COLO829 (cell line): Measurements from ENCODE around the gene P3R3URF.

Source experiments
- DNase-seq: peaks from one replicate; pipeline ENCODE4 v3.0.0; 2012; ENCODE audit warnings: low spot score

P3R3URF gene

DNA sequence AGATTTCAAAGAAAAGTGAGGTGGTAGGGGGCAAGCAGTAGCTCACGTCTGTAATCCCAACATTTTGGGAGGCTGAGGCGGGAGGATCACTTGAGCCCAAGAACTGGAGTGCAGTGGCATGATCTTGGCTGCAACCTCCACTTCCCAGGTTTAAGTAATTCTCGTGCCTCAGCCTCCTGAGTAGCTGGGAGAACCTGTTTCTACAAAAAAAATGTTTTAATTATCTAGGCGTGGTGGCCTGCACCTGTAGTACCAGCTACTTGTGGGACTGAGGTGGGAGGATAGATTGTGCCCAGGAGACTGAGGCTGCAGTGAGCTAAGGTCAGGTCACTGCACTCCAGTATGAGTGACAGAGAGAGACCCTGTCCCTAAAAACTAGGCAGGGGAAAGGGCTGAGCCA, 4.0 kb downstream of the P3R3URF start:
- no peak for DNase-seq

DNA sequence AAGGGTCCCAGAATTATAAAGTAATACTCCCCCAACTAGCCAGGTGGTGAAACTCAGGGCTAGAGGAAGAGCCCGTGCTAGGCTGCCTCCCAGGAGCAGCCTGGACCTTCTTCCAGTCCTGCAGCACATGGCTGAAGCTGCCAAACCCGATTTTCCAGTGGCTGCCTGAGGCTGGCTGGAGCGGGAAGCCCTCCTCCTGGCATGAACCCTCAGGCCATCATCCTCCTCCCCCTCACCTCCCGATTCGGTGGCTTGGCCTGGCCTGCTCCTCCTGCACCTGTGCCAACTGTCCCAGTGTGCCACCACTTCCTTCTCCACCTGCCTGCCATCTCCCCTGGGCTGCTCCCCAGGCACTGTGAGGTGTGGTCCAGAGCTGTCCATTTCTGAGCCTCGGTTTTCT, 4.4 kb downstream of the P3R3URF start:
- DNase-seq = no peak

DNA sequence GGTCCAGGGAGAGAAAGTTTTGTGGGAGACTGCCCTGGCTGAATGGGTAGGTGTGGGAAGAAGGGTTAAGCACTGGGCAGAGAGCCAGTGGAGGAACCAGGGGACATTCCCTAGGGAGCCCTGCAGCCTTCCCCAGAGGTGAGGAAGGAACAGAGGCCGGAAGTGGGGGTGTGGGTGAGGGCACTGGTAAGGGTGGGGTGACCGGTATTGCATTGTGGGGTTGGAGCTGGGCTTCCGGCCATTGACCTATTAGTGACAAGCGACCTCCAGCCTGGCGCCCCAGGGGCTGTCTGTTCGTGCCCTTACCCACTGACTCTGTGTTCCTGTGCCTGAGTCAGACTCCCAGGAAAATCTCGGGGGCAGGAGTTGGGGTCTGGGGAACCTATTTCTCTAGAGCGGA, 4.9 kb downstream of the P3R3URF start:
- DNase-seq = no peak

DNA sequence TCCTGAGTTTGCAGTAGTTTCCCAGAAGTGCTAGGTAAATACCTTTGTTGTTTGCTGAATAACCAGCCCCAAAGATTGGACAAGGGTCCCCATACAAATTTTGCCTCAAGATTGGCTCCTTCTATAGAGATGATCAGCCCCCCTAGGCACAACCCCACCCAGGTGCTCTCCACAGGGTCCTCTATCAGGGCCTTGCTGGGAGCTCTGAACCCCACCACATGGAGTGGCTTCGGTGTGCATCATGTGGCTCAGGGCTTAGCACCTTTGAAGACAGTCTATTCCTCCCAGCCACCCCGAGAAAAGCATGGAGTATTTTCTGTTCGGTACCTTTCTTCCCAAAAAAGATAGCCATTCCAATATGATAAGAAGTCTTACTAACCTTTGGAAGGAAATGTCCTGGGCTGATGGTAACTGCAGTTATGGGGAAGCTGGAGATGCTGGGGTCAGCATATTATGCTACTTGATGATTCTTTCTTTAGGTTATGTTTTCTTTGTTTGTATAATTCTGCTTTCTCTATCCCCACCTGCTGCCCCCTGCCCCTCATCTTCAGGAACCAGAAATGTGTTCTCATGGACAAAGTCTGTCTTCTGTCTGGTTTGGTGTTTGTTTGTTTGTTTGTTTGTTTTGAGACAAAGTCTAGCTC, 6.4 kb downstream of the P3R3URF start:
- DNase-seq = no peak

DNA sequence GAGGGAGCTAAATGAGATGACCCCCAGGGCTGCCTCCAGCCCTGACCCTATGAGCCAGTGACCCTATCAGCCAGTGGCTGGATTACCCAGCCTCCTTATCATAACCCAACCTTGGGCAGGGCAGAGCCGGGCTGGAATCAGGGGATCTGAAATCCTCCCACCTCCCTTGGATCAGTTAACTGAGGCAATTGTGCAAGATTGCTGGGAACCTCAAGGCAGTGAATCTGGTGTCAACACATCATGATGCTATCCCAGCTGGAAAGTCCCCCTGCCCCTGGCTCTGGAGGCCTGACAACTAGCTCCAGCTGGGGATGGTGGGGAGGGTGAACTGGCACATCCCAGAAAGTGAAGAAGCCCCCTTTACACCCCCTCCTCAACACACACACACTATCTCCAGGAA, 7.8 kb downstream of the P3R3URF start:
- no peak for DNase-seq

DNA sequence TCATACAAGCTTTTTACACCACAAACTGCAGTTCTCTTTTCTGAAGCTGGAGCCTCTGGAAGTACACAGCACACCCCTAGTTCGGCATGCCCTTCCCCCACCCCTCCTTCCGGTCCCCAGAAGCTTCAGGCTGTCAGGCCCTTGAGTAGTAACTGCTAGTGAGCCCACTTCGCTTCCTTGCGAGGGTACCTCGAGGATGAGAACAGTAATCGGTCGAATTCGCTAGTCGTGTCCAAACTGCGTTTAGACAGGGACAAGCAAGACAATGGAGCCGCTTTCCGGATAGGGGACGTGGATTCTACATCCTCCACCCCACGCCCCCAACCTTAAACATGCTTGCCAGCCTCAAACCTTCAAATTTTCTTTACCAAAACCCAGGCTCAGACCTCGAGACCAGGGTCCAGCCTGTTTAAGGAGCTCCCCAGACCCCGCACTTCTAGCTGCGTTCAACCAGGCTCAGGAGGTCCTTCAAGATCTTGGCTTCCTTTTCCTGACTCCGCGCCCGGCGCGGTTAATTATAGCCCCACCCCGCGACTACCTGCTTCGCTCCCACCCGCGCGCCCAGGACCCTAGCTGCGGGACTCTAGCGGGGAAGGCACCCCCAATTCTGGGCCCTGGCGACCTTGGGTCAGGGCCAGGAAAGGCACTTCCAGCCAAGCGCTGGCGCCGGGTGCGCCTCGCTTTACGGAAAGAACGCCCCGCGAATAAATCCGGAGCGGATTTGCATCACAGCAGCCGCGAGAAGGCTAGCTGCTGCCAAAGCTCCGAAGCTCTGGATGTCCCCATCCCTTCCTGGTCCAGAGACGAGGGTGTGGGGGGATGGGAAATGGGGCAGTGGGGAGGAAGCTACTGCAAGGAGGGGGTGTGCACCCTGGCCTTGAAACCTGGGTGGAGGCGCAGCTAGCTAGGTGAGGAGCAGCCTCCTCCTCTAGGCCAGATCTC, 9.5 kb downstream of the P3R3URF start:
- no peak for DNase-seq

DNA sequence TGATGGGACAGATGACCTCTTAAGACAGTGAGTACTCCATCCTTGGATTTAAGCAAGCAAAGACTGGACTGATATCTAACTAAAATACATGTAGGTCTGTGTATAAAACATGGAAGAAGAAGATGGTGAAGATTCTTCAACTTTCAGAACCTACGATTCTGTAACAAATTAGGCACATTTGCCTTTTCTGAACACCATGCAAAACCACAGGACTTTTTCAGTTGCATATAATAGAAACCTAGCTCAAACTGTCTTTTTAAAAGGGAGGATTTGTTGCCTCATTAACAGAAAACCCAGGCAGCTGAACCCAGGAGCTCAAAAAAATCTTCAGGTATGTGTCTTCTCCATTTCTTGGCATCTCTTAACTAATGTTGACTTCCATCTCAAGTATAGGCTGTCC, 16.1 kb downstream of the P3R3URF start:
- DNase-seq = no peak

DNA sequence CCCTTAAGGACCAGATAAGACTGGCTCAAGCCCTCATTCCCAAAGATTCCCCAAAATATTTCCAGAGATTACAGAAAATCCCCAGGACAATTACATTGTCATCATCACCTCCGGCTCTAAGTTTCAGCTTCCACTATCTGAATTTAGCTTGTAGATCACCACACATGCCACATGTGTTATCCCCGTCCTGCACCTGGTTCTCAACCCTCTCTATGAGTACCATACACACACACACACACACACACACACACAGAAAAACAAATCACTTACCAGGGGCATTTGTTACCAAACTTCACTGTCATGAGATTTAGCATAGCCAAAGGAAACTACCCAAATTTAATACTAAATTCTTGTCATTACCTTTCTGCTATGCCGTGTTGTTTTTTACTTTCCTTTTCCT, 16.8 kb downstream of the P3R3URF start:
- DNase-seq = no peak

DNA sequence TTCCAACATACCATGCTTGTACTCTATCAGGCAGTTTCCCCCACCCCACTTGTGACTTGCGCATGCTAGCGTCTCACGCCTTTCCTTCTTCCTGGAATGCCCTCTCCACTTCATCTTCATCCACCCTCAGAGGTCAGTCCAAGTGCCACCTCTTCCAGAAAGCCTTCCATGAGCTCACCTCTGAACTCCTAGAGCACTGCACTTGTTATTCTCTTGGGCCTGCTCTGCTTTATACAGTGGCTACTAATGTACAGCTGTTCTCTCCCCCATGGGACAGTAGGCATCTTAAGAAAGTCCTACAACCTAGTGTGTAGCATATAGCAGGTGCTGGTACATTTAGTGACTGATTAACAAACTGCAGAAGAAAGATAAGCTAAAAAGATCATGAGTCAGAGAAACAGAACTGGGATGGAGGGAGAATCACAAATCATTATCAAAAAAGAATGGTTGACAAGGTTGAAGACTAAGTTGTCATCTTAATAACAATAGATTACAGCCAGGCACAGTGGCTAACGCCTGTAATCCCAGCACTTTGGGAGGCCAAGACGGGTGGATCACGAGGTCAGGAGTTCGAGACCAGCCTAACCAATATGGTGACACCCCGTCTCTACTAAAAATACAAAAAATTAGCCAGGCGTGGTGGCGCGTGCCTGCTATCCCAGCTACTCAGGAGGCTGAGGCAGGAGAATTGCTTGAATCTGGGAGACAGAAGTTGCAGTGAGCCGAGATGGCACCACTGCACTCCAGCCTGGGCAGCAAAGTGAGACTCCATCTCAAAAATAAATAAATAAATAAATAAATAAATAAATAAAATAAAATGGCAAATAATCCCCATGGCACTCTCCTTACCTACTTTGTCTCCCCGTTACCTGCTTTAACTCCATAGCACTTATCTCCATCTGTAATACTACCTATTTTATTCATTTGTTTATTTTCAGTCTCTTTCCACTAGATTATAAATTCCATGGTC, 17.7 kb downstream of the P3R3URF start:
- DNase-seq = no peak

DNA sequence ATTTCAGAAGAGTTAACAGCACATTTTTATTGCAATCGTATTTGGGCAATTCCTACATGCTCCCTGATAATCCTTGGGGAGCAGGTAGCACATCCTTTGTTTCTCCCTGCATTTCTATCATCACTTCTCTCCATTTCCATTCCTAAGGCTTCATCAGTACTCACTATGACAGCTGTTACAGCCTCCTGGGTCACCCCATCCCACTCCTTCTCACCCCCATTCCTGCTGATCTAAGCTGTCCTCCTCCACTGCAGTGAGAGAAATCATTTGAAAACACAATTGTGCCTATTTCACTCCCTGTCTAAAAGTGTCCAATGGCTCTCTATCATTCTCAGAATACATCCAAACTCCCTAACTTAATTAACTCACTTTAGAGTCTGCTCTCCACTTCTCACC, 18.4 kb downstream of the P3R3URF start:
- no peak for DNase-seq

DNA sequence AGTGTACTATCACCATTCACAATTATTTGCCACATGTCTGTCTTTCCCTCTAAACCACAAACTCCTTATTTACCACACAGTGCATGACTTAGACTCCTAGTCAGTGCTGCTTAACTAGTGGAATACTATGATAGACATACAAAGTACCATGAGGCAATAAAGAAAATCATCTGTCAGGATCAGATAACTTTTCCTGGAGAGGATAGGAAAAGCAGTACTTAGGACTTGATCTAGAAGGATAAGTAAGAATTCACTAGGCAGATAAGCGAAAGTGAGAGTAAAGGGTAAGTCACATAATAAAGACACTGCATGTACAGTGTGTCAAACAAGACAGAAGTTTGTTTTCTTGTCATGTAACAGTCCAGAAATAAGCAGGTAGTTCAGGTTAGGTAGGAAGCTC, 22.6 kb downstream of the P3R3URF start:
- no peak for DNase-seq

DNA sequence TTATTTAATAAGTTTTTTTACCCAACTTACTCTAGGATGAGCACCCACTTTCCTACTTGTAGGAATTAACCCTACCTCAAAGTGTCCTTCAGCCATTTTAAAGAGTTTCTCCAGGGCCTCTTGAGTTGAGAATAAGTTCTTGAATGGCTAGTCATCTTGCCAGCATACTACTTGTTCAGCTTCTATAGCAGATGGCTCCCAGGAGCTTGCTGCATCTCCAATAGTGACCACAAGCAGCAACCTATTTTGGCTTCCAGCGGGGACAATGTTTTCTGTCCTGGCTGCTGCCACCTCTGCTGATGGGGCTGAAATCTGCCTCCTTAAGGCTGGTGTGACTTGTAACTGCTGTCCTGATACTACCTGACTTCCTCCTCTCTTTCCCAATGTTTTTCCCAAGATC, 23.1 kb downstream of the P3R3URF start:
- no peak for DNase-seq

DNA sequence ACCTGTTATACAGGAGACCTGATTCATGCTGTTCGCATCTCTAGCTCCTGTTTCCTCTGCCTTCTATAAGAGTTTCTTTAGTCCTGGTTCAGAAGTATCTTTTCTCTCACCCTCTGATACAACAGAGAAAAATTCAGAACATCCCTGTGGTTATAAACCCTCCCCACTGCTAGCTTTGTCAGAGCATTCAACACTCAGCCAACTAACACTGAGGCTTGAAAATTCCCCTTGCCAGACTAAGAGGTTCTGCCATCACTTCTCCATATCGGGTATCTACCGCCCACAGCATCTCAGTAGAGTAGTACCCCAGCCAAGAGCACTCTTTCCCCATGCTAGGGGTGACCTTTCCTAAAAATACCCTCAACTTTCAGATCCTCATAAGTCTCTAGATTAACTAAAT, 24.3 kb downstream of the P3R3URF start:
- no peak for DNase-seq

DNA sequence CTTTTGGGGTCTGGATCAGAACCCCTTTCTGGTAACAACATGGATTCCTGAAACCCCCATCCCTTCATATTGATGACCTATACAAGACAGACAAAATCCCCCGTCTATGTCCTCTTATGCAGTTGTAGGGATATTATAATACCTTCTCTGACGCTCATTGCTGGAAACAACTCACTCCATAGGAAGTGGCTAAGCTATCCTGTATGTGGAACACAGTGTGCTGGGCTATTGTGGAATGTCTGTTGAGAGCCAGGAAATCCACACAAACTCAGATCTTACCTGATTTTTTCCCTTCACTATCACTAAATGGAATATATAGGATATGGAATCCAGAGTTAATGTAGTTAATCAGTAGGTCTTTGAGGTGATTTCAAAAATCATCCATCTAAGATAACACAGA, 26.2 kb downstream of the P3R3URF start:
- DNase-seq = no peak

DNA sequence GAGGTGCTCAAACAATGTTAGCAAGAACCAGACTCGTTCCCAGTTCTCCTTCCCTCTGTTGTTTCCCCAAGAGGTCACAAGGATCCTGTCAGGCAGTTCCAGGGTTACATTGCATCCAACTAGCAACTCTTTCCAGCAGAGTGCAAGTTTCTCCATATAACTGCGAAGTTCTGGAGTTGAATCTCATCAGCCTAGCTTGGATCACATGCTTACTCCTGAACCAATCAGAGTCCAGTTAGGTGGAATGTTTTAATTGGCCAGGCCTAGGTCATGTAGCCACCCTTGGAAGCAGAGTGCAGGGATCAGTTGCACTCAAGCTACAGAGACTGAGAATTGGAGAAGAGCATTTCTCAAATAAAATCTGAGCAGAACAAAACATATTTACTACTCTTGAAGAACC, 28.0 kb downstream of the P3R3URF start:
- DNase-seq = no peak

DNA sequence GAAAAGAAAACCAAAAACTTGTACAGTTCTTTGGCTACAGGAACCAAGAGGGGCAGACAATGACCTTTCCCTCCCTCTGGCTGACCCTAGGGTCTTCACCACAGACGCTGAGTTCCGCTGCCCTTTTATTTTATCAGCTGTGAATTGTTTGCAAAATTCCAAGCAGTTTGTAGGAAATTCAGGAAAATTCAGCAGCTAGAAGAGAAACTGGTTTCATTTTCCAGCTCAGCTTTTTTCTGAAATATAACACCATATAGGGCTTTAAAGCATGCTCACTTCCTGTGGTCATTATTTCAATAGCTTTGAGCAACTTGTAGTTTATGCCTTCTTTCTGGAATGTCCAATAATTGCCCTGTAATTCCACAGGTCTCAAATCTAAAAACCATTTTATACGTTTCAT, 38.4 kb downstream of the P3R3URF start:
- DNase-seq = no peak

DNA sequence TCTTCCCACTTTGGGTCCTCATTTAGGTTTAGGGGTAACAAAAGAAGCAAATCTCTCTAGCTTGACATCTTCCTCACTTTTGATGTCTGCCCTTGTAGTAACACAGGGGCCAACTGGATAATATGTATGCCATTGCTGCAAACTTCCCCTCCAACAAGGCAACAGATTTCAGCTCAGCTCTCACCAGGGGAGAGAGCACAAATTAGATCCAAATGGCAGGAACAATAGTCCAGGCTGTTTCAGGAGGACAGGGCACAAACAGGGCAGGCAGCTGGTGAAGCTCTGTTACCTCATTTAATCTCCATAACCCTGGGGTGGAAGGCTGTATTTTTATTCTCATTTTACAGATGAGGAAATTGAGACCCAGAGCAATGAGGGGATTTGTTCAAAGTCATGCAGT, 39.6 kb downstream of the P3R3URF start:
- no peak for DNase-seq

DNA sequence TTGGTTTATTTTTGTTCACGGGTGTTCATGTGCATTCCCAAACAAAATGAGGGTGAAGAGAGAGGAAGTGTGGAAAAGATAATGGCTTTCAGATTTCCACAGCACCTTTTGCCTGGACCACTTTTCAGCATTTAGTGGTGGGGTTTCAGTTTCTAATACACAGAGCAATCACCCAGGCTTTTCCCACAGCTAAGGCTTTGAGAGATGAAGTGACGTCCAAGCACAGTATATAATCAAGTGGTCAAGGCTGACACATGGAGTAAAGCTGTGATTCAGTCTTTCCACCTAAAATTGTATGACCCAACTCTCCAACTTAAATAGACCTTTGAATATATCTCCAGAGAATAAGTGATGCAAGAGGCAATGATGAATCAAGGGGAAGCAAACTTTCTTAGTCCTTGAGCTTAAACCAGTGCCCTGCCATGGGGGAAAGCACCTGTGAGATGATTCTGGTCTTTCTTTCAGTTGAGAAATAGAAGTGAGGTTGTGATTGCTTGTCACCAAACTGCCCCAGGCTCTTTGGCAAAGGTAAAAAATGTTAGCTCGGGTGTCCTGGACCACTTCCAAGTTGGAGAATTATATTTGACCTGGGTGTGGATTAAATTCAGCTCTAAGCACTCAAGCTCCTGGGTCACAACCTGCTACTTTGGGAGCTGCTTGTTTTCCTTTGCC, 41.5 kb downstream of the P3R3URF start:
- DNase-seq = no peak

DNA sequence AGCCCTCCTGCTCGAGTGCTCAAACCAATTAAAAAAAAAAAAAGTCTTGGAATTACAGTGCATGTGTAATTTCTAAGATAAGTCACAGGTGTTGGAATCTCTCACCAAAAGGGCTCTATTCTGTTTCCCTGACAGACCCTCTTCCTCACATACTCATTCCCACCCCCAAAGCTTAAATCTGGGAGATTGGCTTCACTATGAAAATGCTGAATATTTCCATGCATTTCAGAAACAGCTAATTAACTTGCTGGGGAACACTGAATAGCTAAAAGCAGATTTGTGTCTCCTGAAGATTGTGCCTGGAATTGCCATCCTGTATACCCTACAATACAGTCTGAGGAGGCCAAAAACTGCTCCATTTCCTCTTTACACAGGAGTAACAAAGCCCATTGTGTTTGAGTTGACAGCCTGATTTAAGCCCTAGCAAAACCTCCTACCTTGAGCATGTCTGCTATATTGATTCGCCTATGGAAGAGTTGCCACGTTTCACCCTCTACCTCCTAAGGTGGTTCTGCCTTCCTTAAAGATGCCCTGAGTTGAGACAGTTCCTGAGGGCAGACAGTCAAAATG, 42.4 kb downstream of the P3R3URF start:
- no peak for DNase-seq

DNA sequence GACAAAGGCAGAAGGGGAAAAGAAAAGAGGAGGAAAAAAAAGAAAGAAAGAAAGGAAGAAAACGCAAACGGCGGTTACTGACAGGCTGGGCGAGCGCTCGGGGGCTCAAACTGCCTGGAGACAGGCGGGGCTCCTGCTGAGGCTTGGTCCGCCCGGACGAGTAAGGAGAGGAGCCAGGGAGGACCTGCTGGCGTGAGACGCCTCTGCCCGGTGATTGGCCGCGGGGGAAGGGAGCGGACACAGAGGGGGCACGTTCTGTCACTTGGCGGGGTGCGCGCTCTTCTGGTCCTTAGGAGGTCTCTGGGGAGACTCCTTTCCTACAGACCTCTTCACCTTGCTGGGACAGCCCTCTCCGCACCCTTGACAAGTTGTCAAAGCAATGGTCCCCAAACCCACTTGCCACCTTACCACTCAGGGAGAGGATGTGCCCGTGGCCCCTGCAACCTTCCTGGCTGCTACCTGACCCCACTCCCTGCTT, 43.1 kb downstream of the P3R3URF start:
- peak; percentile 51 for DNase-seq

DNA sequence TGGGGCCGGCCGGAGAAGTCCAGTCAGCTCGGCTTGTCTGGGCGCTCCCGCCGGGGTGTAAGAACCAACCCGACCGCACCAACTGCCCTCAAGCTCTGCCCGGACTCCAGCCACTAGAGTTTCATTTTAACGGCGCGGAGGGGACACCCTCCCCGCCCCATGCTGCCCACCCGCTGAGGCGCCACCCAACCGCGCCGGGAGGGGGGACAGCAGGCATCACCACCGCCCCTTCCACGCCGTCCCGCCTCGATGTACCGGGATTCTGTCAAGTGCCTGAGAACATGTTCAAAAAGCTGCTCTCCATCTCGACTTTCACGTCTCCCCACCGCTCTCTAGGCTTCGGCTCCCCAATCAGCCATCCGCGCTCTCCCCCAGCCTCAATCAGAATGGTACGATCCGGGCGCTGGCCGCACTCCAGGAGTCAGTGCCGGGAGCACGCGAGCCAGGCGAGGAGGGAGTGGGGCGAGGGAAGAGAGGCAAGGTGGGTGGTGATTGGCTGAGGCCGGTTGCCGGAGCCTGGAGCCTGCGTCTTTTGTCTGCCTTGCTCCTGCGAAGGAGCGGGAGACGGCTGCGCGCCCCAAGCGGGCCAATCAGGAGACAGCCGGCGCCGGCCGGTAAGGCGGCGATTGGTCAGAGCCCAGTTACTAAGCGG, 43.6 kb downstream of the P3R3URF start, which contains the start of gene PIK3R3:
Gene PIK3R3, minus strand, starts transcription at position 101 of the 652 bp plus-strand sequence. CDS start 677 bp downstream, outside the sequence.
- DNase-seq = peak; percentile 97
